T-helper 22 cell (primary cell): ENCODE results near the gene GIMAP2.

ENCODE experiments used
- DNase-seq: peaks from one replicate; pipeline ENCODE4 v3.0.0-alpha.2; 2020; ENCODE audit warnings: low read depth

Gene GIMAP2

GRCh38 chr7:150733482-150734095 is 48.1 kb downstream of the GIMAP2 start:
- DNase-seq = no peak

- no peak for DNase-seq
Observed at GRCh38 chr7:150734254-150734653, 48.7 kb downstream of the GIMAP2 start.

GRCh38 chr7:150735596-150736358 is 50.3 kb downstream of the GIMAP2 start:
- DNase-seq = no peak

GRCh38 chr7:150736864-150737263 is 51.4 kb downstream of the GIMAP2 start:
- DNase-seq = no peak

- DNase-seq = peak; percentile 22
Observed at GRCh38 chr7:150737265-150738055, 52.0 kb downstream of the GIMAP2 start, which contains the start of gene GIMAP5. GIMAP5 (plus strand) TSS chr7:150737418; CDS start chr7:150740885, 3,467 bp downstream.

GRCh38 chr7:150738092-150738491 is 52.6 kb downstream of the GIMAP2 start:
- peak; percentile 19 for DNase-seq

- no peak for DNase-seq
Observed at GRCh38 chr7:150738591-150739001, 53.1 kb downstream of the GIMAP2 start.

GRCh38 chr7:150739033-150739432 is 53.5 kb downstream of the GIMAP2 start:
- DNase-seq = no peak

- no peak for DNase-seq
Observed at GRCh38 chr7:150740053-150740452, 54.5 kb downstream of the GIMAP2 start.

- no peak for DNase-seq
Observed at GRCh38 chr7:150742286-150742968, 56.9 kb downstream of the GIMAP2 start.
